ENCODE measurements around the gene MRPL36. TPM values are rescaled to one million over a fixed set of nuclear protein-coding genes. Genes with fewer than 3 reads are reported as not detected.

Gene MRPL36
- total and polyA plus RNA-seq, 4 donors: 22.3 to 106 (median 56.3) TPM

DNA sequence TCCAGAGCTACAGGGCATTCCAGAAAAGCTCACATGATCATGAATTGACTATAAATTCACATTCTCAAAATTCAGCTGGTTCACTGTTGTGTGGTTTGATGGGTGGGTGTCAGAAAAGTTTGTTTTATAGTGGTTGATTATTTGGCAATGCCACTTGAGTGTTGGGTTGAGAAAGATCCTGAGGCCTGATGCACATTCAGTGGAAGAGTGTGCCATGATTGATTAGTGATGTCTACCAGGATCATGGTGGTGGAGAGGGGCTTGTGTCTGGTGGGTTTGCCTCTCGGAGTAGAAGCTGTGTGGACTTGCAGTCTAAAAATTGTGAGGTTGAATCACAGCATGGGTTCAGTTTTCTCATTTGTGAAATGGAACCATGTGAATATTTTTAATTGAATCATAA is 3.6 kb upstream of the MRPL36 start (continued):
- TF ChIP-seq, protein P1, sequence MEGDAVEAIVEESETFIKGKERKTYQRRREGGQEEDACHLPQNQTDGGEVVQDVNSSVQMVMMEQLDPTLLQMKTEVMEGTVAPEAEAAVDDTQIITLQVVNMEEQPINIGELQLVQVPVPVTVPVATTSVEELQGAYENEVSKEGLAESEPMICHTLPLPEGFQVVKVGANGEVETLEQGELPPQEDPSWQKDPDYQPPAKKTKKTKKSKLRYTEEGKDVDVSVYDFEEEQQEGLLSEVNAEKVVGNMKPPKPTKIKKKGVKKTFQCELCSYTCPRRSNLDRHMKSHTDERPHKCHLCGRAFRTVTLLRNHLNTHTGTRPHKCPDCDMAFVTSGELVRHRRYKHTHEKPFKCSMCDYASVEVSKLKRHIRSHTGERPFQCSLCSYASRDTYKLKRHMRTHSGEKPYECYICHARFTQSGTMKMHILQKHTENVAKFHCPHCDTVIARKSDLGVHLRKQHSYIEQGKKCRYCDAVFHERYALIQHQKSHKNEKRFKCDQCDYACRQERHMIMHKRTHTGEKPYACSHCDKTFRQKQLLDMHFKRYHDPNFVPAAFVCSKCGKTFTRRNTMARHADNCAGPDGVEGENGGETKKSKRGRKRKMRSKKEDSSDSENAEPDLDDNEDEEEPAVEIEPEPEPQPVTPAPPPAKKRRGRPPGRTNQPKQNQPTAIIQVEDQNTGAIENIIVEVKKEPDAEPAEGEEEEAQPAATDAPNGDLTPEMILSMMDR (IDR thresholded peaks at IDR 0.05; ENCODE audit: low read depth, low read length, missing input control): no peak

DNA sequence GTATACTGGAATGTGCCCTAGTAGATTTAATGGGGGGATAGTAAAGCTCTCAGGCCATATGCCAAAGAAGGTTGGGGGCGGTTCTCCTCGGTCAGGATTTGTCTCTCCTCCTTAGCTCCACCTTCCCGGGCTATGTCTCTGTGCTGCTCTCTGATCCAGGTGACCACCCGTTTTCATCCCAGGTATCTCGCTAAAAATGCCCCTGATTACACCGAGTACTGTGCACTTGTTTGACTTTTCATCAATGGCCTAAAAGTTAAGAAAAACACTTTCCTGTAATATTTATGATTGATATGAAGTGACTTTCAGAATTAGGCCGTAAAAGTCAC is 2.3 kb upstream of the MRPL36 start:
- DNase-seq (ENCODE audit: low spot score): no peak
- WGBS: 12% methylated on average over 7 of the region's 7 CpGs
- peak overlapping the region; percentile 52 to 82 for H3K9ac ChIP-seq (ENCODE audit: low read depth in 1 of 2, low read length in 2 of 2)

DNA sequence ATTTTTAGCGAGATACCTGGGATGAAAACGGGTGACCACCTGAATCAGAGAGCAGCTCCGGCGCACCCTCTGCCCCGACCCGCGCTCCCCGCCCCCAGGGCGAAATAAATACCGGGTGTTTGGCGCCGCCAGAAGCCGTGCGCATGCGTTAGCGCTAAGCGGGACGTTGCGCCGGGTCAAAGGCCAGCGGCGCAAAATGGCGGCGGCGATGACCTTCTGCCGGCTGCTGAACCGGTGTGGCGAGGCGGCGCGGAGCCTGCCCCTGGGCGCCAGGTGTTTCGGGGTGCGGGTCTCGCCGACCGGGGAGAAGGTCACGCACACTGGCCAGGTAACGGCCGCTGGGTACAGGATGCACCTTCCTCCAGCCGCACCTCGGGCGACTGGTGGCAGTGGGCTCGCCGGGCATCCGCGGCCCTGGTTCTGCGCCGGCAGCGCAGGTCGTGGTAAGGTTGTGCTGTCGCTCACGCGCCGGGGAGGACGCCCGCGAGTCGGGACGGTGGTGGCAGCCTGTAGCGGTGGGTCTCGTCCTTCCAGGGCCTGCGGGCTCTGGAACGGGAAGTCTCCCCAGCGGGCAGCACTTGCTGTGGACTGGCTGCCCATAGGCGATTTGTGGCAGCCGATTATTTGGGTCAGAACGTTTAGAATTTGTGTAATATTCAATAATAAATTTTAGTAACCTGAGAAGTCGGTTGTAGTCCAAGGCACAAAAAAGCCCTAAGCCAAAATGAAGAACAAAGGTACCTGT is 1.8 kb upstream of the MRPL36 start, which contains the start of gene NDUFS6:
TSS of gene NDUFS6 (plus strand) at position 186 of the 745 bp plus-strand sequence. CDS start at position 197, 11 bp downstream.
- under 1% methylated on average over 69 of the region's 69 CpGs for WGBS
- H3K9ac ChIP-seq (ENCODE audit: low read depth in 1 of 2, low read length in 2 of 2): peak within 1 kb of the TSS; percentile 76 to 95
- TF ChIP-seq NR2F2 (IDR thresholded peaks at IDR 0.05): peak; percentile 93
- TF ChIP-seq HNF4G (IDR thresholded peaks at IDR 0.05): no peak
- peak; percentile 46 for TF ChIP-seq REST (IDR thresholded peaks at IDR 0.05)
- no peak for TF ChIP-seq RAD21 (IDR thresholded peaks at IDR 0.05)
- TF ChIP-seq, protein P2, sequence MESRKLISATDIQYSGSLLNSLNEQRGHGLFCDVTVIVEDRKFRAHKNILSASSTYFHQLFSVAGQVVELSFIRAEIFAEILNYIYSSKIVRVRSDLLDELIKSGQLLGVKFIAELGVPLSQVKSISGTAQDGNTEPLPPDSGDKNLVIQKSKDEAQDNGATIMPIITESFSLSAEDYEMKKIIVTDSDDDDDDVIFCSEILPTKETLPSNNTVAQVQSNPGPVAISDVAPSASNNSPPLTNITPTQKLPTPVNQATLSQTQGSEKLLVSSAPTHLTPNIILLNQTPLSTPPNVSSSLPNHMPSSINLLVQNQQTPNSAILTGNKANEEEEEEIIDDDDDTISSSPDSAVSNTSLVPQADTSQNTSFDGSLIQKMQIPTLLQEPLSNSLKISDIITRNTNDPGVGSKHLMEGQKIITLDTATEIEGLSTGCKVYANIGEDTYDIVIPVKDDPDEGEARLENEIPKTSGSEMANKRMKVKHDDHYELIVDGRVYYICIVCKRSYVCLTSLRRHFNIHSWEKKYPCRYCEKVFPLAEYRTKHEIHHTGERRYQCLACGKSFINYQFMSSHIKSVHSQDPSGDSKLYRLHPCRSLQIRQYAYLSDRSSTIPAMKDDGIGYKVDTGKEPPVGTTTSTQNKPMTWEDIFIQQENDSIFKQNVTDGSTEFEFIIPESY (IDR thresholded peaks at IDR 0.05): no peak
- peak; percentile 12 to 35 for TF ChIP-seq RXRA (IDR thresholded peaks at IDR 0.05)
- peak; percentile 27 for TF ChIP-seq SP1 (IDR thresholded peaks at IDR 0.05)
- TF ChIP-seq FOXA2 (IDR thresholded peaks at IDR 0.05): no peak
- TF ChIP-seq EGR1 (IDR thresholded peaks at IDR 0.05; ENCODE audit: low read depth in 2 of 2): no peak
- TF ChIP-seq, protein P3, sequence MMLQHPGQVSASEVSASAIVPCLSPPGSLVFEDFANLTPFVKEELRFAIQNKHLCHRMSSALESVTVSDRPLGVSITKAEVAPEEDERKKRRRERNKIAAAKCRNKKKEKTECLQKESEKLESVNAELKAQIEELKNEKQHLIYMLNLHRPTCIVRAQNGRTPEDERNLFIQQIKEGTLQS (IDR thresholded peaks at IDR 0.05): no peak
- no peak for TF ChIP-seq FOXA1 (IDR thresholded peaks at IDR 0.05)
- TF ChIP-seq HNF4A (conservative IDR thresholded peaks at IDR 0.05): peak in 1 of 2 donors; percentile 44
- peak; percentile 99 for TF ChIP-seq YY1 (IDR thresholded peaks at IDR 0.05)
- TF ChIP-seq TAF1 (conservative IDR thresholded peaks at IDR 0.05): no peak
- peak in 1 of 2 donors; percentile 23 for TF ChIP-seq GABPA (IDR thresholded peaks at IDR 0.05 in 1 of 2, conservative IDR thresholded peaks at IDR 0.05 in 1 of 2)
- TF ChIP-seq, protein P1 (IDR thresholded peaks at IDR 0.05; ENCODE audit: low read depth, low read length, missing input control): no peak
- TF ChIP-seq JUND (IDR thresholded peaks at IDR 0.05): no peak
- TF ChIP-seq, protein P4, sequence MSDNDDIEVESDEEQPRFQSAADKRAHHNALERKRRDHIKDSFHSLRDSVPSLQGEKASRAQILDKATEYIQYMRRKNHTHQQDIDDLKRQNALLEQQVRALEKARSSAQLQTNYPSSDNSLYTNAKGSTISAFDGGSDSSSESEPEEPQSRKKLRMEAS (IDR thresholded peaks at IDR 0.05): no peak
- peaks cover 0 to 20% (median 13%) of the 10 kb centered on the region in 4 donors for H3K4me1 ChIP-seq (ENCODE audit: control insufficient read depth in 4 of 4, insufficient read depth in 4 of 4, low read length in 3 of 4)
- H3K27ac ChIP-seq (ENCODE audit: low read depth in 1 of 2, low read length in 2 of 2): peak within 1 kb of the TSS; percentile 83 to 84
- no peaks in the 10 kb centered on the region for H3K9me3 ChIP-seq (ENCODE audit: control insufficient read depth in 4 of 4, low read length in 3 of 4)
- H3K36me3 ChIP-seq (ENCODE audit: control insufficient read depth in 4 of 4, insufficient read depth in 3 of 4, low read depth in 1 of 4, low read length in 3 of 4): peaks cover 11 to 52% (median 40%) of the 10 kb centered on the region in 4 donors
- H3K4me3 ChIP-seq (ENCODE audit: low read depth in 1 of 3, low read length in 3 of 3): peak within 1 kb of the TSS; percentile 91 to 98 (median 92)
- no peaks in the 10 kb centered on the region for H3K27me3 ChIP-seq (ENCODE audit: control insufficient read depth in 4 of 4, insufficient read depth in 4 of 4, low read length in 3 of 4)
- peak; percentile 84 for DNase-seq (ENCODE audit: low spot score)

More for the DNA sequence above, 2.3 kb upstream of the MRPL36 start:
- H3K27ac ChIP-seq (ENCODE audit: low read depth in 1 of 2, low read length in 2 of 2): no peak overlapping the region
- H3K4me1 ChIP-seq (ENCODE audit: control insufficient read depth in 4 of 4, insufficient read depth in 4 of 4, low read length in 3 of 4): peaks cover 0 to 20% (median 13%) of the 10 kb centered on the region in 4 donors
- H3K27me3 ChIP-seq (ENCODE audit: control insufficient read depth in 4 of 4, insufficient read depth in 4 of 4, low read length in 3 of 4): no peaks in the 10 kb centered on the region
- peaks cover 11 to 52% (median 42%) of the 10 kb centered on the region in 4 donors for H3K36me3 ChIP-seq (ENCODE audit: control insufficient read depth in 4 of 4, insufficient read depth in 3 of 4, low read depth in 1 of 4, low read length in 3 of 4)
- TF ChIP-seq EGR1 (IDR thresholded peaks at IDR 0.05; ENCODE audit: low read depth in 2 of 2): no peak
- H3K9me3 ChIP-seq (ENCODE audit: control insufficient read depth in 4 of 4, low read length in 3 of 4): no peaks in the 10 kb centered on the region
- peak overlapping the region; percentile 91 to 98 (median 92) for H3K4me3 ChIP-seq (ENCODE audit: low read depth in 1 of 3, low read length in 3 of 3)
